MCF 10A (cell line): ENCODE data around the gene EFCAB12. TPM values are rescaled to one million over a fixed set of nuclear protein-coding genes. Genes with fewer than 3 reads are reported as not detected.

ENCODE experiments used
- BruUV-seq: library from RNA; stranded (reverse); fragments of 400-500 nt; replicated peaks from 2 replicates; lab custom pipeline; 2021; lab: Mats Ljungman, UMichigan
- CTCF ChIA-PET: fragments of 300-600 bp; sonication (Branson Sonifier 250); formaldehyde crosslinking; extraction: SDS; loops from one replicate; lab custom pipeline; 2021; ENCODE audit warnings: antibody characterized with exemption, inconsistent platforms; lab: Yijun Ruan, JAX
- POLR2A ChIA-PET: fragments of 300-600, 350-650 bp; sonication (Branson Sonifier 250); formaldehyde crosslinking; extraction: SDS; loops from one replicate; lab custom pipeline; 2020; ENCODE audit warnings: antibody characterized with exemption, inconsistent platforms; lab: Yijun Ruan, JAX
- DNase-seq: peaks from one replicate; pipeline ENCODE4 v3.0.0-alpha.2; 2018; ENCODE audit not compliant: unreplicated experiment
- H3K27ac Mint-ChIP-seq: one replicate; pipeline ENCODE4 v1.8.0; 2022; ENCODE audit warnings: mild to moderate bottlenecking, low read depth, mixed read lengths; ENCODE audit not compliant: unreplicated experiment
- H3K27me3 Mint-ChIP-seq: one replicate; pipeline ENCODE4 v1.8.0; 2022; ENCODE audit warnings: mixed read lengths; ENCODE audit not compliant: insufficient read depth, unreplicated experiment
- H3K36me3 Mint-ChIP-seq: one replicate; pipeline ENCODE4 v1.8.0; 2022; ENCODE audit warnings: mild to moderate bottlenecking, moderate library complexity, mixed read lengths; ENCODE audit not compliant: insufficient read depth, unreplicated experiment
- H3K4me1 Mint-ChIP-seq: one replicate; pipeline ENCODE4 v1.8.0; 2022; ENCODE audit warnings: mixed read lengths; ENCODE audit not compliant: insufficient read depth, unreplicated experiment
- H3K4me3 Mint-ChIP-seq: one replicate; pipeline ENCODE4 v1.8.0; 2022; ENCODE audit warnings: mild to moderate bottlenecking, moderate library complexity, mixed read lengths; ENCODE audit not compliant: unreplicated experiment
- H3K9me3 Mint-ChIP-seq: one replicate; pipeline ENCODE4 v1.8.0; 2022; ENCODE audit warnings: mixed read lengths; ENCODE audit not compliant: unreplicated experiment
- CTCF ChIP-seq: fragments of 200-600 bp; IDR thresholded peaks from one replicate; pipeline ENCODE4 v1.8.0; 2022; ENCODE audit warnings: antibody characterized with exemption, mild to moderate bottlenecking; ENCODE audit not compliant: unreplicated experiment
- intact Hi-C: fragments of 100-400 bp; cut with micrococcal nuclease; formaldehyde crosslinking; loops from 2 replicates; pipeline ENCODE4 v1.14.1; 2022
- total RNA-seq: library from RNA; stranded (reverse); gene quantifications from 2 replicates; pipeline ENCODE4 v1.2.3, GENCODE V29; 2022

The EFCAB12 gene
- total RNA-seq, 1 experiment from 2014 or later: not detected

GRCh38 chr3:129404130-129404529, 24.3 kb downstream of the EFCAB12 start:
- Mint-ChIP-seq H3K27me3 (no peaks in the 10 kb centered on the region), H3K4me3 (no peak overlapping the region), H3K27ac (no peak overlapping the region), H3K4me1 (no peaks in the 10 kb centered on the region), H3K9me3 (no peaks in the 10 kb centered on the region), H3K36me3 (peaks cover under 1% of the 10 kb centered on the region)
- ChIA-PET CTCF (interaction anchor here (1.0 kb wide), 1 partner anchor 24 kb away, joined by 3 read pairs; no protein-coding TSS in a partner anchor), POLR2A (no interaction called here)
- no peak for TF ChIP-seq CTCF
- intact Hi-C loops: no loop called here
- DNase-seq: no peak
- no TSS peak for BruUV-seq

- peaks cover 8% of the 10 kb centered on the region for H3K36me3 Mint-ChIP-seq
- TF ChIP-seq CTCF: no peak
- H3K27ac Mint-ChIP-seq: no peak overlapping the region
- H3K9me3 Mint-ChIP-seq: no peaks in the 10 kb centered on the region
- BruUV-seq: no TSS peak
- peaks cover 3% of the 10 kb centered on the region for H3K4me1 Mint-ChIP-seq
- H3K27me3 Mint-ChIP-seq: no peaks in the 10 kb centered on the region
- CTCF ChIA-PET: interaction anchor here (1.0 kb wide), 1 partner anchor 24 kb away, joined by 3 read pairs; no protein-coding TSS in a partner anchor
- POLR2A ChIA-PET: no interaction called here
- DNase-seq: no peak
- intact Hi-C loops: no loop called here
- H3K4me3 Mint-ChIP-seq: no peak overlapping the region
Observed at GRCh38 chr3:129403450-129403849, 25.0 kb downstream of the EFCAB12 start.

- no peak for DNase-seq
- no peak for TF ChIP-seq CTCF
- intact Hi-C loops: no loop called here
- ChIA-PET CTCF (interaction anchor here (0.5 to 3.9 kb wide), 3 partner anchors 7 to 368 kb away, joined by 3 to 17 read pairs (median 5); a partner anchor contains a TSS), POLR2A (no interaction called here)
- Mint-ChIP-seq H3K27ac (no peak overlapping the region), H3K4me3 (no peak overlapping the region), H3K27me3 (no peaks in the 10 kb centered on the region), H3K9me3 (no peaks in the 10 kb centered on the region), H3K36me3 (peaks cover 10% of the 10 kb centered on the region), H3K4me1 (peaks cover 8% of the 10 kb centered on the region)
- no TSS peak for BruUV-seq
Observed at GRCh38 chr3:129402616-129403015, 25.8 kb downstream of the EFCAB12 start.

GRCh38 chr3:129402210-129402609, 26.2 kb downstream of the EFCAB12 start:
- H3K4me1 Mint-ChIP-seq: peaks cover 12% of the 10 kb centered on the region
- H3K27ac Mint-ChIP-seq: no peak overlapping the region
- DNase-seq: no peak
- H3K27me3 Mint-ChIP-seq: no peaks in the 10 kb centered on the region
- ChIA-PET POLR2A (interaction anchor here (5.0 kb wide), 1 partner anchor 38 kb away, joined by 38 read pairs; the partner anchor contains the start of genes IFT122 and MBD4), CTCF (interaction anchor here (1.0 to 3.9 kb wide), 4 partner anchors 8 to 86 kb away, joined by 3 to 17 read pairs (median 4); a partner anchor contains a TSS)
- BruUV-seq: no TSS peak
- no peaks in the 10 kb centered on the region for H3K9me3 Mint-ChIP-seq
- intact Hi-C loops: no loop called here
- peaks cover 10% of the 10 kb centered on the region for H3K36me3 Mint-ChIP-seq
- H3K4me3 Mint-ChIP-seq: no peak overlapping the region
- no peak for TF ChIP-seq CTCF
